Measurements from ENCODE around the gene CFL2. TPM values are rescaled to one million over a fixed set of nuclear protein-coding genes. Genes with fewer than 3 reads are reported as not detected.
"Not testable (repeated sequence)": the region's sequence is repeated elsewhere in the genome, so short reads cannot be mapped to it uniquely, and the experiment has no call there.

Gene CFL2
- total RNA-seq (ENCODE audit: insufficient read depth, low replicate concordance) = 499 TPM

DNA sequence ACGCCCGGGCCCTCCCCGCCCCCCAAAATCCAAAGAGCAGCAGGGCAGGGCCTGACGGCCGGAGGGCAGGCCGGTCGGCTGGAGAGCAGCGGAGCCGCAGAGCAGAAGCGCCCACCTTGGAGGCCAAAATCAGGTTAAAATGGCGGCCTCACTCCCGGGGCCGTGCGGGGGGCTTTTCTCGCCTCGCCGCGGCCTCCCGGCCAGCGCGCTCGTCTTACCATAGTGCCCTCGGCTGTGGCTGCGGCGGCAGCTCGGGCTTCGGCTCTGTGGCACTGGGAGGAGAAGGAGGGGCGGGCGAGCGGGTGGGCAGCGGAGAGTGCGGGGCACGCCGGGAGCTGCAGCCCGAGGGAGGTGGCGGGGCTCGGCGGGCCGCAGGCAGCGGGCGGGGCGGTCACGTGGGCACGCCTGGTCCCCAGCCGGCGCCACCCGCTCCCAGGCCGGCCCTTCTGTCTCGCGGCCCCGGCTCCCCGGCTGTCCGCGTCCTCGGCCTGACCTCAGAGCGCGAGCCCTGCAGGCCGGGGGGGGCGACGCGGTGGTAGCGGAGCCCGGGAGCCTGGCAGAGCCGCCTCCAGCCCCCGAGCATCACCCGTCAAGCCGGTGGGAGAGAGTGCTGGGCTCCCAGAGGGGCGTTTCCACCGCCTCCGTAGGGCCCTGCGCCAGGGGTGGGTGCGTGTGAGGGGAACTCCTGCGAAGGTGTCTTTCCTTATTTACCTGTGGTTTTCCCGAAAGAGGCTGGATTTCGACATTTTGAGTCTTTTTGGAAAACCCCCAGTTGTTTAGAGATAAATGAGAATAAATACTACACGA, at the start of gene CFL2:
Gene CFL2, minus strand, starts transcription at position 274 of the 807 bp plus-strand sequence. Its CDS starts 53 bp downstream, at position 221.
- DNase-seq (ENCODE audit: low spot score) = peak; percentile 86

DNA sequence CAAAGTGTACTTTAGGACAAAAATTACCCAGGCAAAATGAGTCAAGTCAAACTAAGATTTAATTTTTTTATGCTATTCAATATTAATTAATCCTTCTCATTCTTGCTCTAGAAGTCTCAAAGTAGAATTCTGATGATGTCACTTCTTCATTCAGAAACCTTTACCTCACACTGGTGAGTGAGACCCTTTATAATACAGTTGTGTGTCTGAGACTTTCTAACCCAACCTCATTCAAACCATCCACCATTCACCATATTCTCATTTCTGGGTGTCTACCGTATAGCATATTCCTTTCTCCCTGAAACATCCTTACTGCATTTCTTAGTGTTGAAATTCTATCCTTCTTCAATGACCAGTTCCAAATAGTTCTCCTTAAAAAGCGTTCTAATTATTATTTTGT, 40.8 kb upstream of the CFL2 start:
- DNase-seq (ENCODE audit: low spot score) = no peak

DNA sequence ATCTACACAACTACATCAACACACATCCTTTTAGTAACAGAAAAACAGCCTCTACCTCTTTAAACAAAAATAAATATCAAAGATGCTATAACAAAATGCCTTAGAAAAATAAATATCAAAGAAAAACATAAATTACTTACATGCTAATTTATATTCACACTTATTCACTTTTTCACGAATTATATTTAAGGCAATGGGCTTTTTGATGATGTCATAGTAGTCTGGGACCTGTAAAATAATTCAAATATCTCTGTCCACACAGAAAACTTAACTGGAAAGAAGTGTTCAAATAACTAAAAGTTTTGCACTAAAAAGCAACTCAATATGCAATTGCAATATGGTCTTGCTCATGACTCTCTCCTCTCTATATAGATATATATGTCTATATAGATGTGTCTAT, 40.3 kb upstream of the CFL2 start:
- DNase-seq (ENCODE audit: low spot score) = no peak

DNA sequence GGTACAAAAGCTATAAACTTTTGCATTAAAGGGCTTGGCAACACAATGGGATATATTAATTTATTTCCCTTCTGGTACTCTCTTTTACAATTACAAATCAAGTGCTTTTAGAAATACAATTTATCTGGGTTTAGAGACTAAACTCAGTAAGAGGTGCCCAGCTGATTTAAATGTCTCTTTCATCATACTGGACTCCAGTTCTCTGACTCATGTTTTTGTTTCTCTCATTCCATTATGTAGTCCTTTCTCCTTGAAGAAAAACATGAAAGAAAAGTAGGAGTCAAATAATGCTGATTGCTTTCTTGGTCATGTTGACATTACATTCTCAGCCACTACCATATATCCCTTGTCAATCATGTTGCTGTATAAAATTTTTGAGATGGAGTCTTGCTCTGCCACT, 36.3 kb upstream of the CFL2 start:
- DNase-seq (ENCODE audit: low spot score) = no peak

DNA sequence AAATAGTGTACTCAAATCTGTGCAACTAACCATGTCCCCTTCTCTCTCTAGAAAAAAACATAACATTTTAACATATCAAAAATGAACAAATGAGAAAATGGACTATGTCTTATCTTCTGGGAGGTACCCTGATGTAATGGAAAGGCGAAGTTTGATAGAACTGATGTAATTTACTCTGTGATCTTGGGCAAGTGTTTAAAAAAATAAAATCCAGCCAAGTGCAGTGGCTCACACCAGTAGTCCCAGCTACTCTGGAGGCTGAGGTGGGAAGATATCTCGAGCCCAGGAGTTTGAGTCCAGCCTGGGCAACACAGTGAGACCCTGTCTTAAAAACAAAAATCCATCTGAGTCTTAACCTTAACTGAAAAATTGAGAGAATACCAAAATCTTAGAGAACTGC, 35.8 kb upstream of the CFL2 start:
- DNase-seq (ENCODE audit: low spot score) = no peak

DNA sequence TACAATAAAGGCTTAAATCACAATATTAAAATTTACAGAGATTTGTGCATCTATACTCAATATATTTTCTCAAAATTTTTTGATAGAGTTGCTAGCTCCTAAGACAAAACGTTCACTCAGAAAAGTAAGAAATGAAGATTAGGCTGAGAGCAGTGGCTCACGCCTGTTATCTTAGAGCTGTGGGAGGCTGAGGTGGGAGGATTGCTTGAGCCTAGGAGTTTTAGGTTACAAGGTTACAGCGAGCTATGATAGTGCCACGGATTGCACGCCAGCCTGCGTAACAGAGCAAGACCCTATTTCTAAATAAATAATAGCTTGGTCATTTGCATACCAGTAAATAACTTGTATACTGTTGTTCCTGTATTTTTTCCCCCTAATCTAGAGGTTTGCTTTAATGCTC, 35.0 kb upstream of the CFL2 start:
- DNase-seq (ENCODE audit: low spot score) = no peak

DNA sequence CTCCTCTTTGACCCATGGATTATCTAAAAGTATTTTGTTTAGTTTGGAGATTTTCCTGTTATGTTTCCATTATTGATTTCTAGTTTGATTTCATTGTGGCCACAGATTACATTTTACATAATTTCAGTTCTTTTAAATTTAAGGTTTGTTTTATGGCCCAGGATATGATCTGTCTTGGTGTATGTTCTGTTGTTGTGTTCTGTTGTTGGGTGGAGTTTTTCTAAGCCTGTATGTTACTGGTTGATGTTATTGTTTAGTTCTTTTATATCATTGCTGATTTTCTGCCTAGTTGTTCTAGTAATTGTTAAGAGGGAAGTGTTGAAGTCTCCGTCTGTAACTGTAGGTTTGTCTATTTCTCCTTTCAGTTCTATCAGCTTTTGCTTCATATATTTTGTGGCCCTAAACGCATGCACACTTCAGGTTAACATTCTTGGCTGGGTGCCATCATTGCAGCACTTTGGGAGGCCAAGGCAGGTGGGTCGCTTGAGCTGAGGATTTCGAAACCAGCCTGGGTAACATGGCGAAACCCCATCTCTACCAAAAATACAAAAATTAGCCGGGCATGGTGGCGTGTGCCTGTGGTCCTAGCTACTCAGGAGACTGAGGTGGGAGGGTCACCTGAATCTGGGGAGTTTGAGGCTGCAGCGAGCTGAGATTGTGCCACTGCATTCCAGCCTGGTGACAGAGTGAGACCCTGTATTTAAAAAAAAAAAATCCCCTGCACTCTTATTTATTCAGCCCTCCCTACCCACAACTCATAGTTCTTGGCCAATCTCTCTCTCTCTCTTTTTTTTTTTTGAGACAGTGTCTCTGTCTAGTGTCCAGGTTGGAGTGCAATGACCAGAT, 28.1 kb upstream of the CFL2 start:
- no peak for DNase-seq (ENCODE audit: low spot score)

DNA sequence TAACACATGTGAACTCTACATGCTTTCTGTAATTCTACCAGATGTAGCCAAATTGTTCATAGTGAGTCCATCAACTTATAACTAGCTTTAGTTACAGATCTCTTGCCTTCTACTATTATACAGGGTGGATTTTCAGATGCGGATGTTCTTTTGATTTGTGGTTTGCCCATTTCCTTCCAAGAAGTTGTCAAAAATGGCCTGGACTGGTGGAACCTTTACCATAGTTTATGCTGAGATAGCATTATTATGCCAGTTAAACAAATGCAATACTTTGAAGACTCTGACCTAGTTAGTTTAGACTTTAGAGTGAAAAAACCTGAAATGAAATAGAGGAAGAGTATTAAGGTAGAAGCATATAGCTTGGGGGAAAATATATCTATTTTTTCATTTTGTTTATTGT, 27.4 kb upstream of the CFL2 start:
- DNase-seq (ENCODE audit: low spot score) = peak; percentile 11

DNA sequence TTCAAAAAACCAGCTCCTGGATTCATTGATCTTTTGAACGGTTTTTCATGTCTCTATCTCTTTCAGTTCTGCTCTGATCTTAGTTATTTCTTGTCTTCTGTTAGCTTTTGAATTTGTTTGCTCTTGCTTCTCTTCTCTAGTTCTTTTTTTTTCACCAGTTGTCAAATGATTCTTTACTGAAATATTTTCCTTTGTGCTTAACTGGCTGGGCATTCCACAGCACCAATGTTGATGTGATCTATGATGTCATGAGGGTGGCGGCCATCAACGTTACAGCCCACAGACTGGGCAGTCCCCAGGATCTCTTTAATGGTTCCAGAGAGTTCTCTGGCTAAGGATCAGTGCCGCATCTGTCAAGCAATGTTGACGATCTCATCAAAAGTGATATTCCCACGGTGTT, 25.7 kb upstream of the CFL2 start:
- not testable (repeated sequence) for DNase-seq (ENCODE audit: low spot score)

DNA sequence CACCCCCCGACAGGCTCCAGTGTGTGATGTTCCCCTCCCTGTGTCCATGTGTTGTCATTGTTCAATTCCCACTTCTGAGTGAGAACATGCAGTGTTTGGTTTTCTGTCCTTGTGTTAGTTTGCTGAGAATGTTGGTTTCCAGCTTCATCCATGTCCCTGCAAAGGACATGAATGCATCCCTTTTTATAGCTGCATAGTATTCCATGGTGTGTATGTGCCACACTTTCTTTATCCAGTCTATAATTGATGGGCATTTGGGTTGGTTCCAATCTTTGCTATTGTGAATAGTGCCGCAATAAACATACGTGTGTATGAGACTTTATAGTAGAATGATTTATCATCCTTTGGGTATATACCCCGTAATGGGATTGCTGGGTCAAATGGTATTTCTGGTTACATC, 22.7 kb upstream of the CFL2 start:
- not testable (repeated sequence) for DNase-seq (ENCODE audit: low spot score)

DNA sequence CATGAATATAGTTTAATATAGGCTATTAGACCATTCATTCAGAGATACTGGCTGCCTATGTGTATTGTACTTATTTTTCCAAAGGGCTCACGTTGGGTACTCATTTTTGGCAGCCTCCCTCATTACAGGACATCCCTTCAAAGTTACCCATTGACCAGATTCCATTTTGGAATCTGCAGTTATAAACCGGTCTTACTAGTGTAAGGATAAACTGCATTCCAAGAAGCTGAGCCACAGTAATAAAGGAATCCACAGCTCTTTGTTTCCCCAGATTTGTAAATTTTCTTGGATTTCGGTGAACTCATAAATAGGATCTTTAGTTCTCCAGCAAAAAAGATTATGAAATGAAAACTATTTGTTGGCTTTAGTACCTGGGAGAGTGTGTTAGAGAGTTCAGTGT, 18.9 kb upstream of the CFL2 start:
- peak; percentile 53 for DNase-seq (ENCODE audit: low spot score)

DNA sequence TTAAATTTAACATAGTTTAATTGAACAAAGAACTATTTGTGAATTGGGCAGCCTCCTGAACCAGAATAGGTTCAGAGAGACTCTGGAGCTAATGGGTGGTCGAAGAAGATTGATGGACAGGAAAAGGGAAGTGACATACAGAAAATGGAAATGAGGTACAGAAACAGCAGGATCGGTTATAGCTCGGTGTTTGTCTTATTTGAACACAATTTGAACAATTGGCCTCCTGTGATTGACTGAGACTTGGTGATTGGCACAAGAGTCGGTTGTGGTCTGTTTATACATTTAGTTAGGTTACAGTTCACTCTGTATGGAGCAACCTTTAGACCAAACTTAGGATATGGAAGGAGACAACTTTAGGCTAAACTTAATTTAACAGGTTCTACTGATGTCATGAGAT, 18.4 kb upstream of the CFL2 start:
- no peak for DNase-seq (ENCODE audit: low spot score)

DNA sequence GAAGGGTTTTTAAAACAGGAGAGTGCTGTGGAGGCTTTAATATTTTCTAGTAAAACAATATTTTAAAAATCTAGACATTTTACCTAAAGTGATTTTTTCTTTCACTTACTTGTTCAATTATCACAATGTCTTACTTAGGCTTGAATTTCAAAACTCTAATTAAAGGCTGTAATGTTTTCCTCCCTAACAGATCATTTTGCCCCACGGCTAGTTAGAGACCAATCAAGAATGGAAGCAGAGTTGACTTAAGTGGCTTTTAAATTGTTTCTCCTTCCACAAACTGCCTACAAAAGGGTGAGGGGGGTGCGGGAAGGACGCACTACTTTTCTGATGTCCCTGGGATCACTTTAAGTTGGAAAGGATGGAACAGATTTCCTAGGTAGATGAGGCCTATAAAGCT, 9.5 kb upstream of the CFL2 start:
- no peak for DNase-seq (ENCODE audit: low spot score)

DNA sequence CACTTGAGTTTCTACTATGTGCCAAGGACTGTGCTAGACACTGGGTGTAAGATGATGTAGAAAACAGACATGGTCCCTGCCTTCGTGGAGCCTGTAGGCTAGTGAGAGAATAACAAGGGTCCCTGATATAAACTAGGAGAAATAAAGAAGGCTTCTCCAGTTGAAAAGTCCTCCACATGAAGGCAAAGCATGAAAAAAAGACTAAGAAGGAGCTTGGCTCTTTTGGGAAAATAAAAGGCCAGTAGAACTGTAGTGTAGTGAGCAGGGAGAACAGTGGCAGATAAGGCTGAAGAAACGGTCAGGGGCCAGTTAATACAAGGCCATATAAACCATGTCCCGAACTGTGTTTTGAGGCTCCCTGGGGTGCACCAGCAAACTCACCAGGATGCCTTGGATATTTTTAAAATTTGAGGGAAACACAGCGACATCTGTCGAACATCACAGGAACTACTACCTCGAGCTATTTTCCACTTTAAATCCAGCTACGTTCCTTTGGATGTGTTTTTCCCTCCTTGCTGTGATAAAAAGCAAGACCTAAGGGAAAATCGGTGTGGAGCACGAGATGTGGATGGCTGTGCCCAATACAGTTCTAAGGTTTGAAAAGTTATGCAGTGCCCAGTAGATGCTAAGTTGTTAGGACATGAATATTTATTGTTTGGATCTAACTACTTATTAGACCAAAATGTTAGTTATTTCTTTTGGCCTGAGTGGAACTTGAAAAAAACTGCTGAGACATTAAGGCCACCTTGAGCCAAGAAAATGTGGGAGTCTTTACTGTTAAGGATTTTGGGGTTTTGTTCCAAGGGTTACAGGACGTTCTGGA, 8.5 kb upstream of the CFL2 start:
- peak; percentile 69 for DNase-seq (ENCODE audit: low spot score)

DNA sequence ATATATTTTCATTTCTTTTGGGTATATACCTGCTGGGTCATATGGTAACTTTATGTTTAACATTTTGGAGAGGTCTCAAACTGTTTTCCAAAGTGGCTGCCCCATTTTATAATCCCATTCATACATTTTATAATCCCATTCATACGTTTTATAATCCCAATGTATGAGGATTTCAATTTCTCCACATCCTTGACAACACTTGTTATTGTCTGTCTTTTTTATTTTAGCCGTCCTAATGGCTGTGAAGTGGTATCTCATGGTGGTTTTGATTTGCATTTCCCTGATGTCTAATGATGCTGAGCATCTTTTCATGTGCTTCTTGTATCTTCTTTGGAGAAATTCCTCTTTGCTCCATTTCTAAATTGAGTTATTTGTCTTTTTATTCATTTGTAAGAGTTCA, 6.7 kb upstream of the CFL2 start:
- no peak for DNase-seq (ENCODE audit: low spot score)

DNA sequence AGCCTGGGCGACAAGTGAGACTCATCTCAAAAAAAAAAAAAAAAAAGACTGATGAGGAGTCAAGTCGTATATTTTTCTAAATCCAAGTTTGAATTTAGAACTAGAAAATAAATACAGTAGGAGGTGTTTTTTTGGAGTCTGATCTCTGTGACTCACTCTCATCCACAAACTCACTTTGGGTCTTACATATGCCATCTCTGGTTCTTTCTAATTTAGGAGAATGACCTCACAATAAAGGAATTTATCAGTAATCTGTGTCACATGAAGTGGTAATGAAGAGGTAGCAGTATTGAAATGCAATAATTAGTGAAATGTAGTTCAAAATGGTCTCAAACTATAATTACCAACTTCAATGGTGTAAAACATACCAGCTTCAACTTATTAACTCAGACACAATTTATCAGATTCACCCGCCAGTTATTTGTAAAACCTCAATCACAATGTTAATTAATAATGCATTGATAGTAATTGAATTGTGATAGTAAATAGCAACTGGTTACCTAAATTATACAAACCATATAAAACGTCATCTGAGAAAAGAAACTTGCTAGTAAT, 4.4 kb upstream of the CFL2 start:
- no peak for DNase-seq (ENCODE audit: low spot score)

DNA sequence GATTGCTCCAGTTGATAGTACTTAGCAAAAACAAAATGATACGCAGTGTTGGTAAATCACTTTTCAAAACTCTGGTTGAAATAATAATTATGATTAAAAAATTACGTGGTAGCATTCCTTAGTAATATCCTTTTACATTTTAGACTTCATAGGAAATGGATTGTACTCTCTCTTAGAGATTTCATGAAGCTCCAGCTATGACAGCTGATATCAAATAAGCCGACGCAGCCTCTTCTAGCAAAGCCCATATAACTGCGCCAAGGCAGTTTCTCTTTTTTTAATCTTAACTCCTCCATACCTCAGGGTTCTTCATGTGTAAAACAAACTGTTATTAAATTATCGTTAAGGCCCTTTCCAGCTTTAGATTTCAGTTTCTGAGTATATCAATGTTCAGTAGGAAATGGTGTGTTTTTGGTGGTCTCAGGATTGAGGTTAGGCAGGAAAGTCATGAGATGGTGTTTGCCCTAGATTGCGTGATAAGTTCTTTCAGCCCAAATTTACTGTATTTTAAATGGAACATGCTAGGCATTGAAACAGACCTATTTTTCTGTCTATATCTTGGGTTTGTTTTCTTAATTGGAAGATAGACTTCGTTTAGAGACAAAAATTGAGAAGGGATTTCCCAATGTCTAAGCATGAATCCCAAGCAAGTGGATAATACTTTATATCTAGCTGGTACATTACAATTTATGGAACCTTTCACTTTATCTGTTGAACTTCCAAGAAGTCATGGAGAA, 902 bp upstream of the CFL2 start:
- peak; percentile 38 for DNase-seq (ENCODE audit: low spot score)

DNA sequence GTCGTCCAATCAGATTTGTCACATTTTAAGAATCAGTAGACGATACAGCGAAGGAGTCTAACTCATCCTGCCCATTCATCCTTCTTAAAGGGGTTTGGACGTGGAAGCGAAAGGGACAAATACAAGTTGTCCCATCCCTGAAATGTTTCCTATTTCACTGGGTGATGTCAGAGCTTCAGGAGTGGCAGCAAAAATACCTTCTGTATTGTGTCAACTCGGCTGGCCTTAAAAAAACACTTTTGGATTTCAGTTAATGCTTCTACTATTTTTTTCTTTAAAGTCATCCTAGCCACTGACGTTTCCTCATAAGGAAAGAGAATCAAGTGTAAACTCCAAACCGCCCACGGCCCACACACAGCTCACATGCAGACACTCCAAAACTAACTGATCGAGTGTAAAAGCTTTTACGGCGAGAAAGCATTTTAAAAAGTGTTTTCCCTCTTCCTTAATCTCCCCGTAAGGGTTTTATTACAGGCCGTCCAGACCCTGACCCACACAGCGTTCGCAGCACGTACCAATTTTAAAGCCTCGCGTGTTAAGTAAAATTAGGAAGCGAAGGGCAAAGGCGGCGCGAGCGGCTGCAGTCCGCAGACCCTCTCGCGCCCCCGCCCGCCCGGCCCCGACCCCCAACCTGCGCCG, 593 bp downstream of the CFL2 start:
- DNase-seq (ENCODE audit: low spot score) = peak; percentile 77

DNA sequence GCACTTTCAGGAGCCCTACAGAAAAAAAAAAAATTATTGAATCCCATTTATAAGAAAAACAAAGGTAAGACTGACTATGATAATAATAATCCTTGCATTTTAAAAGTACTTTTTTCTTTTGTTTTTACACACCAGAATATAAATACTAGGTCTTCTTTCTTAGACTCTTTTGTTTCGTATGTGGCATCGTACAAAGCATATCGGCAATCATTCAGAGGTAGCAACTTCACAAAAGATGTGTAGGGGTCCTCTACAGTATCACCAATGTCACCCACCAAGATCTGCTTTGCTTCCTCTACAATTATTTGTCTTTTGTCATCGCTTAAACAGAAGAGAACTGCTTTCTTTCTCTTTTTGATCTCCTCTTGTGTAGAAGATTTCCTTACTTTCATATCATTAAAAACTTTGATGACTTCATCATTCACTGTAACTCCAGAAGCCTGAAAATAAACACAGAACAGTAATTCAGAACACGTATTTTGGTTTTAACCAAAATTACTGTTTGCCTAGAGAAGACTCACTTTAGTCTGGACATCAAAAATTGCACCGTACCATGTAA, 1.2 kb downstream of the CFL2 start:
- DNase-seq (ENCODE audit: low spot score) = no peak

Measured in umbilical cord (tissue), 2 donors.